ENCODE measurements around the gene FAXC.

The FAXC gene

DNA sequence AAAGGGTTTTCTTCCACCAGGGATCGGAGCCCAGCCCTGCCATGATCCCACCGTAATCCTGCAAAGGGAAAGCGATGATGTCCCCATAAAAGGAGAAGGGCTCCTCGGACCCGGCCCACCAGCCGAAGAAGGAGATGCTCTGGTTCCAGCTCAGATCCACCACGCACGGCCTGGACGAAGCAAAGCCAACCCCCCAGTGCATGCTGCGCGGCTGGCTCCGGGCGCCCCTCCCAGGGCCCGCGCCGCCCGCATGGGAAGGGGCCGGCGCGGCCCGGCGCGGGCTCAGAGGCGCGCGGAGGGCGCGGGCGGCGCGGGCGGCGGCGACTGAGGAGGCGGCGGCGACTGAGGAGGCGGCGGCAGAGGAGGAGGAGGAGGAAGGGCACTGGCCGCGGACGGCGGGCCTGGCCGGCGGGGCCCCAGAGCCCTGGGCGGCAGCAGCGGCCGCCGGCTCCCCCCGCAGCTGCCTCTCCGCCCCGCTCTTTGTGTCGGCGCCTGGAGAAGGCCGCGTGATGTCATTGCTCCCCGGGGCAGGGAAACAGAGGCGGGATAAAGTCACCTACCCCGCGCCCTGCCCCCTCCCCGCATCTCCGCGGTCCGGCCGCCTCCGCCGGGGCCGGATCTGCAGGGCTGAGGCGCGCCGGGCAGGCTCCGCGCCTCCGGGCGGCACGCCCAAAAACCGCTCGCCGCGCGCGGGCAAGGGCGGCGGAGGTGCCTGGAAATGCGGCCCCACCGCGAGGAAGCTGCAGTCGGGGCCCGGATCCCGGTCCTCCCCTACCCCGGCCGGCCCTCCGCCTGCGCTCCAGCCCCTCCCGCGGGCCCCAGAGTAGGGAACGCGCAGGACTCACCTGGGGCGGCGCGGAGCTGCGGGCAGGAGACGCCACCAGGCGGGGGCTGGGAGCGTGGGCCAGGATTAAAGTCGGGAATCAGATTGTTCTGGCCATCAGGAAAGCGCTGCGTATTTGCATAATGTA is at the start of gene FAXC:
Gene FAXC, minus strand, starts transcription at position 504 of the 971 bp plus-strand sequence. Its CDS starts 302 bp downstream, at position 202.
- DNase-seq (ENCODE audit: low read depth), result no peak

- DNase-seq (ENCODE audit: low read depth), result no peak
These were observed 47.8 kb upstream of the FAXC start for GRCh38 chr6:99397287-99397686.

DNA sequence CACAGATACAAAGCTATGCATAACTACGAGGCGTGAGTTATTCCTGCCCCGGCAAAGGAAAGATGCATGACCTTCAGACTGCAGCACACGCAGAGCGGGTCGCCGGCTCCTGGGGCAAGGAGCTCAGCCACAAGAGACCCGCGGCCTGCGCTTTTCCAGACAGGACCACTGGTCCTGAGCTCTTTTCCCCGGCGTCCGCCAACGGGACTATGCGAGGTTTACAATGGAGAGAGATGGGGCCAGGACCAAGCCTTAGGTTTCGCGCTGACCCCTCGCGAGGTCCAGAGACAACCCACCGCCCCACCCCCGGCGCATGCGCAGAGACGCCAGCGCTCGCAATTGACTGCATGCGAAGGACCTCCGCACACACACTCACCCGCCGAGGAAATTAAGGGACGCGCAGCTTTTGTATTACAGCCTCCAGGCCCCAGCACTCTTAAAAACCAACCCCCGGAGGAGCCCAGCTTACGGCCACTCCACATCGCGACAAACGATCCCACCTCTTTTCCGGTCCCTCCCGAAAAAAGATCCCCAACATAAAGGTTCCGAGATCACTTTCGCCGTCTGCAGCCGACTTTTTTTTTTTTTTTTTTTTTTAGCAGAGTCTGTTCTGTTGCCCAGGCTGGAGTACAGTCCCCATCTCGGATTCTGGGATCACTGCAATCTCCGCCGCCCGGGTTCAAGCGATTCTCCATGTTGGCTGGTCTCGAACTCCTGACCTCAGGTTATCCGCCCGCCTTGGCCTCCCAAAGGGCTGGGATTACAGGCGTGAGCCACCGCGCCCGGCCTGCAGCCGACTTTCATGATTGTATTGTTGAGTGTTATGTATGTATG is 44.4 kb upstream of the FAXC start, which contains the start of gene COQ3:
Gene COQ3, minus strand, starts transcription at position 498 of the 834 bp plus-strand sequence. Its CDS starts 16 bp downstream, at position 482.
- peak; percentile 15 for DNase-seq (ENCODE audit: low read depth)

- DNase-seq (ENCODE audit: low read depth), result no peak
These were observed 43.9 kb upstream of the FAXC start for GRCh38 chr6:99393366-99393697.

- DNase-seq (ENCODE audit: low read depth), result no peak
These were observed 41.4 kb upstream of the FAXC start for GRCh38 chr6:99390896-99391295.

GRCh38 chr6:99384507-99384906 is 35.0 kb upstream of the FAXC start:
- no peak for DNase-seq (ENCODE audit: low read depth)

DNA sequence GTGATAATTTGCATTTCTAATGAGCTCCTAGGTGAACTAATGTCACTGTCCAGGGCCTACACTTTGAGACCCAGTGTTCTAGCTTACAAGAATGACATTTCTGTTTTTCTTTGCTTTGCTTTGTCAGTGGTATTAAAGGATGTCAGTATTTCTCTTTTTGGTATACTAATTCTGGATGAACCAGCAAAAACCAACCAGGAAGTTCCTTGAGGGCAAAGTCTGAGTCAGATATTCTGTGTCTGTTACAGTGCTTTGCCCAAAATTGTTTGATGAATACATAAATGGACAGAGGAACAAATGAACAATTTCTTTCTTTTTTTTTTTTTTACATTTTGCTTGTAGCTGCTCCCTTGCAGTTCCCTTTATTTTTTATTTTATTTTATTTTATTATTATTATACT is 29.2 kb upstream of the FAXC start:
- DNase-seq (ENCODE audit: low read depth), result no peak

DNA sequence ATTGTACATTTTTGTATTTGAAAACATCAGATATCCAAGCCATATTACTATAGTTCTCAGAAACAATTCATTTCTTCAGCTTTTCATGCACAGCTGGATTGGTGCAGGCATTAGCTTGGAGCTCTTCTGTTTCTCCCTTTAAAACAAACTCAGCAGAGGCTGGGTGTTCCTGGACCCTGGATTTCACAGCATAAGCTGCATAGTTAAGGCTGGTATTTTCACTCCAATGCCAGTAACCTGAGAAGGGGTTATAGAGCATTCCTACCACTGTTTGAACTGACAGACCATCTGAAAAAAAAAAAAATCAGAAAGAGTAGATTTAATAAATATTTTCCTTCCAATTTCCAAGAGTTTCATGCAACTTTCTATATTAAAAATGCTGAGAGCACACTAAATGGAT is 20.1 kb upstream of the FAXC start:
- no peak for DNase-seq (ENCODE audit: low read depth)

GRCh38 chr6:99366852-99367251 is 17.4 kb upstream of the FAXC start:
- DNase-seq (ENCODE audit: low read depth), result no peak

GRCh38 chr6:99364026-99364425 is 14.6 kb upstream of the FAXC start:
- DNase-seq (ENCODE audit: low read depth), result no peak

DNA sequence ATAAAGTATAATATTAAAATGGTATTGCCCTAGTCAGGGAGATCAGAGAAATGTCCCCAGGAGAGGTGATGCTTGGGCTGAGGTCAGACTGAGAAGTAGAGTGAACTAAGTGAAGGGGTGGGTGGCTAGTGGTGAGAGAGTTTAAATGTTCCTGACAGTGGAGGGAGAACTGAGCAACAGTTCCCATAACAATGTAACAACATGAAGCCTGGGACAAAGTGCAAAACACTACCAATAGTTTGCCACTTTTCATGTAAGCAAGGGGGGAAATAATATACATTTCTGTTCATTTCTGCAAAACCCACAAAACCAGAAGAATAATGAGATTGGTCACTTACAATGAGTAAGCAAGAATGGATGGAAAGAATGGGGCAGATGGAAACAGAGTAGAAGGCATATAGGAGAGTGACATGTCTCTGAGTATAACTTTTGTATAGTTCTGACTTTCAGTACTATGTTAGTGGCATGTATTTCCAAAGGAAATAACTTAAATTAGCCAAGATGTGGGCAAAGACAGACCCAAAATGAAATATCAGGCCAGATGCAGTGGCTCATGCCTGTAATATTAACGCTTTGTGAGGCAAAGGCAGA is 13.3 kb upstream of the FAXC start:
- no peak for DNase-seq (ENCODE audit: low read depth)

- DNase-seq (ENCODE audit: low read depth), result no peak
These were observed 10.3 kb upstream of the FAXC start for GRCh38 chr6:99359800-99360199.

DNA sequence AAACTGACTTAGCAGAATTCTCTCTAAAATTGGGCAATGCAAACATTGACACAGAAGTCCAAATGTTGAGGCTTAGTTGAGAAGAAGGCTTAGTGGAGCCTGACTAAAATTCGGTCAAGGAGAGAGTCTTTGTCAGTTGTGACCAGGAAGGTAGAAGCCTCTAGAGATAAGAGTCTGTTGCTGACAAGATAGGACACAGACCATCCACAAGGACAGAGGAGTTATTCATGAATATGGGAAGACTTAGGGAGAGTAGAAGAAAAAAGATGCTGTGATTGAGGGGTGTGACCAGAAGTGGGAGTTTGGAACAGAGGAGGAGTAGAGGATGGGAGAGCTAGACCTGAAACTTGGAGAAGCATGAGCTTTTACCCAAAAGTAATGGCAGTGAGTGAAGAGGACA is 7.2 kb upstream of the FAXC start:
- no peak for DNase-seq (ENCODE audit: low read depth)

DNA sequence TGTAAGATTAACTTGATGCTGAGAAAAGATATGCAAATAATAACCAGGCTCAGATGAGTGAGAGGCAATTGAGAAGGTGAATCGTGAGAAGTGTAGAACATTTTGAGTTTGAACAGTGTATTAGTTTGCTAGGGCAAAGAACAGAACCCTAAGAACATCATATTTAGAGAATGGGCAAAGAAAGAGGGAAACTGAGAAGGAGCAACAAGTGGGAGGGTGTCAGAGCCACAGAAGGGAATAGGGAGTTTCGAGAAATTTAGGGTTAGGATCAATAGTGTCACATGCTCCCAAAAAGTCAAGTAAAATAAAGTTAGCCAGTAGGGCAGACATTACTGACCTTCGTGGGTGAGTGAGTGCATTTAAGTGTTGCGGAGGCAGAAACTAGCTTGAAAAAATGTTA is 5.5 kb upstream of the FAXC start:
- no peak for DNase-seq (ENCODE audit: low read depth)

DNA sequence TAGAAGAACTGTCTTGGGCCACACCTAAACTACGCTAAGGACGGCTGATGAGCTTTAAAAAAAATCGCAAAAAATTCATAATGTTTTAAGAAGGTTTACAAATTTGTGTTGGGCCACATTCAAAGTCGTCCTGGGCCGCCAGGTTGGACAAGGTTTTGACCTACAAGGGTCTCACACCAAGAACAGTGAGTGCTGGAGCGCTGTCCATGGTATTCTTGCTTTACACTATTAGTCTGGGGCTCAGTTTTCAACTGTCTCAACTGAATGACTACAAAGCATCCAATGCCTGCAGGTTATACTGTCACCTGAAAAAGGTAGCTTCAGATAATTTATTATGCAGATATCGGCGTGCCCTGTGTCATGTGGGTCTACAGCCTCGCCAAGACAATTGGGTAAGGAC is 3.7 kb upstream of the FAXC start:
- DNase-seq (ENCODE audit: low read depth), result no peak

- DNase-seq (ENCODE audit: low read depth), result no peak
These were observed 1.1 kb upstream of the FAXC start for GRCh38 chr6:99350573-99350972.

DNA sequence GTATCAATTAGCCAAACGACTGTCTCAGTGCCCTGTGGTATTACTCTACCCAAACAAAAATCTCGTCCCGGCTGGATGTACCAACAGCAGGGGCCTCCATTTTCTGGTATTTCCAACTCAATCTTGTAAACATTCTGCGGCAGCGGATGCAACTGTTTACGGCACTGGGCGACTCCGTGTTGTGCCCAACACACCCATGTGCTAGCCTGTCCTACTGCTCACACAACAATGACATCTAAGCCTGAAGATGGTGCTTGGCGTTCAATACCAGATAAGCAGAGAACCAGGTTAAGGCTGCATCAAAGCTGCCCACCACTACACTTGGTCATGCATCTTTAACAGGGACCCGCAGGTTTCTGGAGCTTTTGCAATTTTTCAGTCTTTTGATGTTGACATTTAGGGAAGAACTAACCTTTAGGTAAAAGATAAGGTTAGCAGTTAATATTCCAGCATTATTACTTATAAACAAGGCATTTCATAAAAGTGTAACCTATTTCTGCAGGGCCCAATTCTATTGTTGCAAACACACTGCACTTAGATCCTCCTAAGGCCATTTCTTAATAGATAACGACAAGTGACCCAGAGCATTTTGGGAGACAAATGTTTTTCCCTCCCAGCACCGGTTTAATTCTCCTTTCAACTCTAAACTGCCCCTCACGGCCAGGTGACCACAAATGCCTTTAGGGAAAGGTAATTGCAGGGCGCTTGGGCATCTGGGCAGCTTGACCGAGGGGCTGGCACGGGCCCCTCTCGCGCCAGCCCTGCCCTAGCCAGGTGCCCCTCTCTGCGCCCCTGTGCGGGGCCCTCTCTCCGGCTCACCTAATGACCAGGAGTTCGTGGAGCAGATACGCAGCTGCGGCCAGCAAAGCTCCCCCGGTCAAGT is 945 bp downstream of the FAXC start:
- DNase-seq (ENCODE audit: low read depth), result no peak

GRCh38 chr6:99347804-99348203 is 1.7 kb downstream of the FAXC start:
- no peak for DNase-seq (ENCODE audit: low read depth)

DNA sequence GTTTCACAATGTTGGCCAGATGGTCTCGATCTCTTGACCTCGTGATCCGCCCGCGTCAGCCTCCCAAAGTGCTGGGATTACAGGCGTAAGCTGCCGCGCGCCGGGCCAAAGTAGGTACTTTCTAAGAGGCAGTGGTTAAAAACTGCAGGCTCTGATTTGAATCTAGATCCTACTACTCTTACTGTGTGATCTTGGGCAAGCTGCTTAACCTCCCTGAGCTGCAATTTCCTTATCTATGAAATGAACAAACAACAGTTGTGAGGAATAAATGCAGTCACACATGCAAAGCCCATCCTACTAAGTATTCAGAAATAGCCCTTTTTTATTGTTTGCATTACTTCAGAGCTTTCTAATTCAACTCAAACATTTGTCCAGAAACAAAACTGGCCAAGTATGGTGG is 2.9 kb downstream of the FAXC start:
- DNase-seq (ENCODE audit: low read depth), result no peak

GRCh38 chr6:99345164-99345563 is 4.3 kb downstream of the FAXC start:
- no peak for DNase-seq (ENCODE audit: low read depth)

GRCh38 chr6:99344289-99344688 is 5.2 kb downstream of the FAXC start:
- peak; percentile 52 for DNase-seq (ENCODE audit: low read depth)
